Activated CD8-positive, alpha-beta T cell treated with anti-CD3 and anti-CD28 coated beads for 36 hours (primary cell): Measurements from ENCODE around the gene DUOX2. TPM values are rescaled to one million over a fixed set of nuclear protein-coding genes. Genes with fewer than 3 reads are reported as not detected.
"Not testable (repeated sequence)": the region's sequence is repeated elsewhere in the genome, so short reads cannot be mapped to it uniquely, and the experiment has no call there.

Experiments
- ATAC-seq: fragments of 200-7000 bp; cut with Tn5 transposase; one replicate; pipeline ENCODE4 v1.10.0; 2021; ENCODE audit warnings: mild to moderate bottlenecking, moderate library complexity
- CTCF ChIA-PET: fragments of 350-600 bp; sonication (Branson Sonifier 250); formaldehyde crosslinking; loops from one replicate; lab custom pipeline; 2021; ENCODE audit warnings: antibody characterized with exemption; lab: Charles Lee
- POLR2A ChIA-PET: fragments of 350-600 bp; sonication (Branson Sonifier 250); formaldehyde crosslinking; loops from one replicate; lab custom pipeline; 2021; ENCODE audit warnings: antibody characterized with exemption; lab: Charles Lee
- DNase-seq: peaks from one replicate; pipeline ENCODE4 v3.0.0-alpha.2; 2020
- H3K27ac Mint-ChIP-seq: one replicate; pipeline ENCODE4 v1.8.0; 2021; ENCODE audit warnings: mild to moderate bottlenecking, mixed read lengths
- H3K27me3 Mint-ChIP-seq: one replicate; pipeline ENCODE4 v1.8.0; 2021; ENCODE audit warnings: mixed read lengths
- H3K36me3 Mint-ChIP-seq: one replicate; pipeline ENCODE4 v1.8.0; 2021; ENCODE audit warnings: low read depth, mixed read lengths
- H3K4me1 Mint-ChIP-seq: one replicate; pipeline ENCODE4 v1.8.0; 2021; ENCODE audit warnings: low read depth, mixed read lengths
- H3K4me3 Mint-ChIP-seq: one replicate; pipeline ENCODE4 v1.8.0; 2021; ENCODE audit warnings: mild to moderate bottlenecking, moderate library complexity, mixed read lengths
- H3K9me3 Mint-ChIP-seq: one replicate; pipeline ENCODE4 v1.8.0; 2021; ENCODE audit warnings: mixed read lengths
- CTCF ChIP-seq: fragments of 200-600 bp; IDR thresholded peaks from one replicate; pipeline ENCODE4 v1.8.0; 2022; ENCODE audit warnings: antibody characterized with exemption, mild to moderate bottlenecking
- intact Hi-C: fragments of 100-400 bp; cut with micrococcal nuclease; formaldehyde crosslinking; loops from one replicate; pipeline ENCODE4 v1.10.0; 2022
- total RNA-seq, 2 experiments: library from RNA; stranded (reverse); gene quantifications; one replicate each; pipeline ENCODE4 v1.2.3, GENCODE V29; 2021

The DUOX2 gene
- total RNA-seq, 2 experiments from 2014 or later = 0.05 to 0.18 TPM

- Mint-ChIP-seq H3K4me3 (no peak overlapping the region), H3K36me3 (no peaks in the 10 kb centered on the region), H3K27me3 (peaks cover 20% of the 10 kb centered on the region), H3K4me1 (peaks cover 4% of the 10 kb centered on the region), H3K9me3 (no peaks in the 10 kb centered on the region), H3K27ac (no peak overlapping the region)
- ChIA-PET CTCF (interaction anchor here (1.0 to 2.6 kb wide), 2 partner anchors 12 to 253 kb away, joined by 3 to 18 read pairs; no protein-coding TSS in a partner anchor), POLR2A (no interaction called here)
- ATAC-seq (no peak), DNase-seq (no peak)
- intact Hi-C loops = no loop called here
- TF ChIP-seq CTCF = no peak
Observed at GRCh38 chr15:45106002-45106790, 7.8 kb downstream of the DUOX2 start.

- Mint-ChIP-seq H3K4me3 (no peak overlapping the region), H3K27me3 (peaks cover 19% of the 10 kb centered on the region), H3K4me1 (peaks cover 3% of the 10 kb centered on the region), H3K27ac (no peak overlapping the region), H3K9me3 (no peaks in the 10 kb centered on the region), H3K36me3 (no peaks in the 10 kb centered on the region)
- CTCF ChIA-PET = interaction anchor here (2.6 kb wide), 1 partner anchor 13 kb away, joined by 18 read pairs; no protein-coding TSS in a partner anchor
- ATAC-seq (no peak), DNase-seq (no peak)
- intact Hi-C loops = no loop called here
- POLR2A ChIA-PET = no interaction called here
- TF ChIP-seq CTCF = no peak
Observed at GRCh38 chr15:45105586-45105985, 8.4 kb downstream of the DUOX2 start.

- H3K27ac Mint-ChIP-seq, POLR2A ChIA-PET, ATAC-seq, H3K27me3 Mint-ChIP-seq, H3K4me1 Mint-ChIP-seq, DNase-seq, intact Hi-C loops, H3K9me3 Mint-ChIP-seq, H3K36me3 Mint-ChIP-seq, CTCF ChIA-PET, H3K4me3 Mint-ChIP-seq: not testable (repeated sequence)
Observed at GRCh38 chr15:45104170-45104569, 9.8 kb downstream of the DUOX2 start.

- no peaks in the 10 kb centered on the region for H3K9me3 Mint-ChIP-seq
- no peaks in the 10 kb centered on the region for H3K4me1 Mint-ChIP-seq
- H3K4me3 Mint-ChIP-seq = no peak overlapping the region
- CTCF ChIA-PET = interaction anchor here (0.7 to 1.3 kb wide), 2 partner anchors 14 to 16 kb away, joined by 3 to 5 read pairs; no protein-coding TSS in a partner anchor
- H3K27me3 Mint-ChIP-seq = no peaks in the 10 kb centered on the region
- DNase-seq (no peak), ATAC-seq (no peak)
- H3K36me3 Mint-ChIP-seq = no peaks in the 10 kb centered on the region
- TF ChIP-seq CTCF = no peak
- no peak overlapping the region for H3K27ac Mint-ChIP-seq
- POLR2A ChIA-PET = no interaction called here
- intact Hi-C loops = no loop called here
Observed at GRCh38 chr15:45102226-45102625, 11.7 kb downstream of the DUOX2 start.

GRCh38 chr15:45101749-45102148, 12.2 kb downstream of the DUOX2 start:
- Mint-ChIP-seq H3K27me3 (no peaks in the 10 kb centered on the region), H3K4me3 (no peak overlapping the region), H3K9me3 (no peaks in the 10 kb centered on the region), H3K4me1 (no peaks in the 10 kb centered on the region), H3K36me3 (no peaks in the 10 kb centered on the region), H3K27ac (no peak overlapping the region)
- ChIA-PET CTCF (interaction anchor here (1.3 kb wide), 1 partner anchor 16 kb away, joined by 5 read pairs; no protein-coding TSS in a partner anchor), POLR2A (no interaction called here)
- ATAC-seq (no peak), DNase-seq (no peak)
- intact Hi-C loops = no loop called here
- TF ChIP-seq CTCF = no peak
